HPDE6-E6E7 (cell line): ENCODE data around the gene STOM.
A peak's percentile ranks its signal among the peaks of the same experiment; 100 is the strongest.

Experiments used
- DNase-seq: peaks from one replicate; pipeline ENCODE4 v3.0.0; 2011; ENCODE audit warnings: missing footprints; ENCODE audit errors: extremely low spot score

The STOM gene

DNA sequence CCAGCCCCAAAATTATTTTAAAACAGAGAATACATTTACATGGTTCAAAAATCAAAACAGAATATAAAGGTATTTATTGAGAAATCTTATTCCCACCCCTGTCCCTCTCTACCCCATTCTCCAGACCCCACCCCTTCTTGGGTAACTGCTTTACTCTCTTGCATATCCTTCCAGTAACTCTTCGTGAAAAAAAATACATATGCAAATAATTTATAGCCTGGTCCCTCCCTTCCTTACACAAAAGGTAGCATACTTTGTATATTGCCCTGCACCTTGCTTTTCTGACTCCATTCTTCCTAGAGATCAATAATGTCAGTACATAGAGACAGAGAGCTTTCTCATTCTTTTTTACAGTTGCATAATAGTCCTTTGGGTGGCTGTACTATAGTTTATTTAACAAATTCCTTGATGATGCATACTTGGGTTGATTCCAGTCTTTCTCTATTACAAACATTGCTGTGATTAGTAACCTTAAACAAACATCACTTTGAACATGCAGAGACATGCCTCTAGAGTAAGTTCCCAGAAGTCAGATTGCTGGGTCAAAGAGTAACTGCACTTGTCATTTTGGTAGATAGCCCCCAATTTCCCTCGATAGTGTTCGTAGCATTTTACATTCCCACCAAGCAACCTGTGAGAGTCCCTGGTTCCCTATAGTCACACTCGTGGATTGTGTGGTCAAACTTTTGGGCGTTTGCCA lies 47.9 kb downstream of the STOM start:
- peak; percentile 76 for DNase-seq

DNA sequence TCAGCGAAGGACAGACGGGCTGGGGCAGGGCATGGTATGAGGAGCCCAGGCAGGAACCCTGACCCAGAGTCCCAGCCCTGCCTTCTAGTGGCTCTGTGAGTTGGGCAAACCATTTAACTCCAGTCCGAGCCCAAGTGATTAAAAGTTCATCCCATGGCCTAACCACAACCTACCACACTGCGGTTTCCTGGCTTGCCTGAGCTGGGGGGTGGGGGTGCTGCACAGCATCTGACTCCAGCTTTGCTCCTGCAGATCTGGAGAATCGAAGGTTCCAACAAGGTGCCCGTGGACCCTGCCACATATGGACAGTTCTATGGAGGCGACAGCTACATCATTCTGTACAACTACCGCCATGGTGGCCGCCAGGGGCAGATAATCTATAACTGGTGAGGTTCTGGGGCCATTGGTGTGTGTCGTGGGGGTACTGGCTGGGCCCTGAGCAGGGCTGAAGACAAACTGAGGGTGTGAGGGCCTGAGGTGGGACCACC lies 49.0 kb downstream of the STOM start:
- no peak for DNase-seq

DNA sequence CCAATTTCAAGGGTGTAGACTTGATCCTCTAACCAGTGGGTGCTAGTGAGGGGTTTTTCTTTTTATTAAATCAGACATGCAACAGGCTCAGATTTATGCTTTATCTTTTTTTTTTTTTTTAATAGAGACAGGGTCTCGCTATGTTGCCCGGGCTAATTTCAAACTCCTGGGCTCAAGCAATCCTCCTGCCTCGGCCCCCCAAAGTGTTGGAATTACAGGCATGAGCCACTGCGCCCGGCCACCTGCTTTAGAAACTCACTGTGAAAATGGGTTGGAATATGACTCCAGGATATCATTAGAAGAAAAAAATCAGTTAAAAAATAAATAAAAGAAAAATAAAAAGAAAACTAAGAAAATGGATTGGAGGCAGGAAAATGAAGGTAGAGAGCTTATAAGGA lies 50.7 kb downstream of the STOM start:
- DNase-seq = no peak

DNA sequence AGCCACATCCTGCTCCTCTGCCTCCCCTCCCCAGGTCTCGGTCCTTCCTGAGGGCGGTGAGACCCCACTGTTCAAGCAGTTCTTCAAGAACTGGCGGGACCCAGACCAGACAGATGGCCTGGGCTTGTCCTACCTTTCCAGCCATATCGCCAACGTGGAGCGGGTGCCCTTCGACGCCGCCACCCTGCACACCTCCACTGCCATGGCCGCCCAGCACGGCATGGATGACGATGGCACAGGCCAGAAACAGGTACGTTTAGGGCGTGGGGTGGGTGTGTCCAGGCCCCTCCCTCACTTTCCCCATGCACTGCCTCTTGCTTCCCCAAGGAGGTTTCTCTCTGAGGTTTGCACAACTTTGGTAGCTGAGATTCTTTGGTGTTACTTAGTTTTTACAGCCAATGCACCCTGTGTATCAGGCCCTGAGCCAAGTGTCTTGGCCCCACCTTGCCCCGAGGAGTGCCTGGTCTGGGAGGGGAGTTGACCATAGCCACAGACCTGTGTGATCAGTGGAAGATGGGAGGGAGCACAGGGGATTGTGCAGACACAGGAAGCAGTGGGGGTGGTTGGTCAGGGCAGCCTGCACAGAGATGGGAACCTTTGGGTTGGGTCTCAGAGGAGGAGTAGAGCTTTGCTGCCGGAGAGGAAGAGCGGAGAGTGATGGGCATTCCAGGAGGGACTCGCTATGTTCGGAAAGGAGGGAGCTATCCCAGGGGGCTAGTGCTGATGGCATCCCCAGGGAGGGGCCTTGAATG lies 51.2 kb downstream of the STOM start:
- DNase-seq = no peak

DNA sequence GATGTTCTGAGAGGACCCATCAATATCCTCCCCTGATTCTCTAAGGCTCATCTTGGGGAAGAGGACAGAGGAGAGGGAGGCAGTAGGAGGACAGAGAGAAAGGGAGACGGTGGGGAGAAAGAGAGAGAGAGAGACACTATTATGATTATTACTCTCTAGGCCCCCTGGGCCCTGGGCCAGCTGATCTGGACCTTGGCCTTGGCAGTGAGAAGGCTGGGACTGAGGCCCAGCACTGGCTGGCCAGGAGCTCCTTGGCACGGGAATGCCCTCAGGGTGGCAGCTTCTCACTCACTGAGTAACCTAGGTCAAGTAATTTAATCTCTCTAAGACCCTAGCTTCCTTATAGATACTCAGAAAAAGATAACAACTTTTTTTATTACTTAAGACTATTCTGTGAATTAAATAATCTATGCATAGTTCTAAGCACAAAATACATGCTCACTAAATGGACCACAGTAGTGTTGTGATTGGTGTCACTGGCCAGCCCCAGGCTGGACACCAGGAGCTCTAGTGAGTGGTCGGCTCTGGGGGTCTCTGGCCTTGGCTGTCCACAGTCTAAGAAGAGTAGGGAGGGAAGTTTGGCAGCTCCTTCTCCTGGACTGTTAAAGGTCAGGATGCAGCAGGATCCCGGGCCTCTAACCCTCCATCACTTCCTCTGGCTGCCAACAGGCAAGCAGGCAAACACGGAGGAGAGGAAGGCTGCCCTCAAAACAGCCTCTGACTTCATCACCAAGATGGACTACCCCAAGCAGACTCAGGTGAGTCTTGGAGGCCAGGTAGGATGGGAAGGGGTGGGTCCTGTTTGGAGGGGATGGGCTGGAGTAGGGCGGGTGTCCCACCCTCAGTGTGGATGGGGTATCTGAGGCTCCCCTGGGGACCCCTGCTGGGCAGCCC lies 52.1 kb downstream of the STOM start:
- DNase-seq = no peak

DNA sequence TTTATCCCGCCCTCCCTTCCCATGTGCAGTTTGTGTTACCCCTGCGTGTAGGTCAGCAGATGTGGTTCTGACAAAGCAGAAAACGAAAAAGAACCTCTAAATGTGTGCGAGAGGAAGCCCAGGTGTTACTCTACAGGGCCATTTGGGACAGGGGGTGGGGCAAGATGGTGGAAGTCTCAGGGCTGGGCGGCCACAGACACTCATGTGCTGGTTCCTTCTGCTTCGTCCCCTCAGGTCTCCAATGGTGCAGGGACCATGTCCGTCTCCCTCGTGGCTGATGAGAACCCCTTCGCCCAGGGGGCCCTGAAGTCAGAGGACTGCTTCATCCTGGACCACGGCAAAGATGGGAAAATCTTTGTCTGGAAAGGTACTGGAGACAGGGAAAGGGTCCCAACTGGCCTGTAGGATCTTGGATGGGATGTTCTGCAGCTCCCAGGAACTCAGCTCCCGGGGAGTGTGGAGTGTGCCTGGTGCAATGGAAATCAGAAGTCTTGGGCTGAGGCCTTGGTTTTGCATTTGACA lies 53.1 kb downstream of the STOM start:
- DNase-seq = no peak

DNA sequence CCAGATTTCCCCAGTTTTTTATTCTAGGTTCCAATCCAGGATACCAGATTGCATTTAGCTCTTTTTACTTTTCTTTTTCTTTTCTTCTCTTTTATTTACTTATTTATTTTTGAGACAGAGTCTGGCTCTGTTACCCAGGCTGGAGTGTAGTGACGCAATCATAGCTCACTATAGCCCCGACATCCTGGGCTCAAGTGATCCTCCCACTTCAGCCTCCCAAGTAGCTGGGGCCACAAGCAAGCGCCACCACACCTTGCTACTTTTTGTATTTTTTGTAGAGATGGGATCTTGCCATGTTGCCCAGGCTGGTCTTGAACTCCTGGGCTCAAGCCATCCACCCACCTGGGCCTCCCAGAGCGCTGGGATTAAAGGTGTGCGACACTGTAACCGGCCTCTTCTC lies 53.7 kb downstream of the STOM start:
- no peak for DNase-seq

DNA sequence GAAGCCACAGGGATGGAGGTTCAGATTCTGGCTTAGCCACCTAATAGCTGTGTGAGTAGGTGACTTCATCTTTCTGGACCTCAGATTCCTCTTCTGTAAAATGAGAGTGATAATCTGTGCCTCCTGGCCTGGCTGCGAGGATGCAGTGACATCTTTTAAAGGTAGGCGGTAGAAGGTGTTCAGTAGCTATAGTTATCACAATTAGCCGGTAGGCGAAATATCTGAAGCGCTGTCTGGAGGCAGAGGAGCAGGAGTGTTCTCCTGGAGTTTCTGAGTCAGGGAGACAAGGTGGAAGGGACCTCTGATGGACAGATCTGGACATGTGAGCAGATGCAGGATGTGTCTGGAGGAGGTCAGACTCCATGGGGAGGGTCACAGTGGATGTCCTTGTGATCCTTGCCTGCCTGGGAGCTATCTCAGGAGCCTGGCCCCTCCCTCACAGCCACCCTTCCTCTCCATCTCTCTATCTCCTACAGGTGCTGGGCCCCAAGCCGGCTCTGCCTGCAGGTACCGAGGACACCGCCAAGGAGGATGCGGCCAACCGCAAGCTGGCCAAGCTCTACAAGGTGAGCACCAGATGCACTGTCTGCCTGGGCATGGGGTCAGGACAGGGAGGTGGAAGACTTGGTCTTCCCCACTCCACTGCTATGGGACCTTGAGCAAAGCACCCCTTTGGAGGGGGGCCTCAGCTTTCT lies 56.4 kb downstream of the STOM start:
- no peak for DNase-seq

DNA sequence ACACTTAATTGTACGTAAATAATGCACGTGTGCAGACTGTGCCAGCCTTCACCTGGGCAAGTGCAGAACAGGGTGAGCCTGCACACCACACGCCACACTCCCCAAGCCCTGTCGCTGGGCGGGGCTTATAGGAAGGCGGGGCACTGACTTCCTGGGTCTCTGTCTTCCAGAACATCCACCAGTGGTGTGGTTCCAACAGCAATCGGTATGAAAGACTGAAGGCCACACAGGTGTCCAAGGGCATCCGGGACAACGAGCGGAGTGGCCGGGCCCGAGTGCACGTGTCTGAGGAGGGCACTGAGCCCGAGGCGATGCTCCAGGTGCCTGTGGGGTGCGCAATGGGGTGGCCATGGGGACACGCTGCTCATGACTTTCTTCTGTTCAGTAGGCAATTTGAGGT lies 57.9 kb downstream of the STOM start:
- DNase-seq = no peak

DNA sequence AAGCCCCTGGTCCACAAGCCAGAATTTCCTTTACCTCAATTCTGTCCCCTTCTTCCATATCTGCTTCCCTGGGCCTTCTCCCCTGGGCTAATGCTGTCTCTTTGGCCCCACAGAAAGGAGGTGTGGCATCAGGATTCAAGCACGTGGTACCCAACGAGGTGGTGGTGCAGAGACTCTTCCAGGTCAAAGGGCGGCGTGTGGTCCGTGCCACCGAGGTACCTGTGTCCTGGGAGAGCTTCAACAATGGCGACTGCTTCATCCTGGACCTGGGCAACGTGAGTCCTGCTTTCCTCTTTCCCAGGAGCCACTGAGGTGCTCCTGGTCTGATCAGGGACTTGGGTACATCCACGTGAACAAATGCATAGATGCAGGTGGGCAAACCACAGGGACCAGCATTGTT lies 59.5 kb downstream of the STOM start:
- no peak for DNase-seq

DNA sequence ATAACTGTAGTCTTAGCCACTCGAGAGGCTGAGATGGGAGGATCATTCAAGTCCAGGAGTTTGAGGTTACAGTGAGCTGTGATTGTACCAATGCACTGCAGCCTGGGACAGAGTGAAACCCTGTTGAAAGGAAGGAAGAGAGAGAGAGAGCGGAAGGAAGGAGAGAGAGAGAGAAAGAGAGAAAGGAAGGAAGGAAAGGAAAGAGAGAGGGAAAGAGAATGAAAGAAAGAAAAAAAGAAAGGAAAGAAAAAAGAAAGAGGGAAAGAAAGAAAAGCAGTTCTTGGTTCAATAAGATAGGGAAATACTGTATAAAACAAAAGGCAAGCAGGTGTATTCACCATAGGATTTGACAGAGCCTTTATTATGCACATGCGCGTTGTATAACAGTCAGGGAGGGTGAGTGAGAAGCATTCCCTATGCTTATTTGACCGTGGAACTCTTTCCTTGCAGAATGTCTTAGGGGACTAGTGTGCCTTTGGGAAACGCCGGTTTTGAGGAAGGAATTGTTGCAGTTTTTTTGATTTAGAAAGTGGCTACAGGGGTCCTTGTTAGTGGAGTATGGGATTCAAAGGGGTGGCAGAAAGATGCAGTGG lies 60.1 kb downstream of the STOM start:
- DNase-seq = no peak

DNA sequence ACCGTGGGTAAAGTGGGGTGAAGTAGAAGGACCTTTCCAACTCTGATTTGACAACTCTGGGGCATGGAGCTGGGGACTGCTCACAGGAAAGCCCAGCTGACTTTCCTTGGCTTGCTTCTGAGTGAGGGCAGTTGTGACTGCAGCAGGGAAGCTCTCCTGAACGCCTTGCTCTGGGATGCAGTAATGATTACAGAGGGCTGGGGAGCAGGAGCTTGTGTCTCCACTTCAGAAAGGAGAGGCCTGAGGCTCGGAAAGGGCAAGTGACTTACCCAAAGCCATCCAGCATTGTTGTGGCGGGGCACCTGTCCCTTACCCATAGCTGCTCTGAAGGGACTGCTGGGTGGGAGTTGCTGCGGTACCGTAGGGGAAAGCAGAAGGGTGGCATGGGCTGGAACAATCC lies 60.9 kb downstream of the STOM start:
- DNase-seq = no peak

DNA sequence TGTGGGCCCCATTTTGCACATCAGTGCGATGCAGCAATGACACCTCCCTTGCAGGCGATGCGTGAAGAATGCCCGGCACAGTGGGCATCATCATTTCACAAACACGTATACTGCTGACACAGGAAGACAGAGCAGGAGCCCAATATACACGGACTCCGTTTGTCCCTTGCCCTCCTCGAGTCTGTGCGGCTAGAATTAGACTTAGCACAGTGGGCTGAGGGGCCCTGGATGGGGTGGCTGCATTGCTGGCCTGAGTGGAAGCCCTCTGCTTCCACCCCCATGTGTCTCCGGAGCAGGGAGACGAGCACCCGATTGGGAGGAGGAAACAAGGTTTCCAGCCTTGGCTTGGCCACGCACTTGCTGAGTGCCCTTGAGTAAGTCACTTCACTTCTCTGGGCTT lies 61.3 kb downstream of the STOM start:
- no peak for DNase-seq

DNA sequence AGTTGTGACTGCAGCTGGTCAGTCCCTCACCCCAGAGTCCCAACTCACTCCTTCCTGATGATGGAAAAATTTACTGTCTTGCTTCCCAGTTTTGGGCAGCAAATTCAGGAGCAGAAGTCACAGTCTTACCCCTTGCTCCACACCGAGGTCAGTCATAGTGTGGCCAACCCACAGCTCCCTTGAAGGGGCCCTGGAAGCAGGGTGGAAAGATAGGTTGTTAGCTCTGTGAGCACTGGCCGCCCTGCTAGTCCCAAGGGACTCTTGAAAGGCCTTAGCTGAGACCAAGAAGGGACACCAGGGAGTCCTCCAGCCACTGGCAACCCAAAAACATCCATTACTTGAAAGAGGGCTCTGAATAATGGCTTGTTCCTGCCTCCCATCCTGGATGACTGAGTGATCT lies 62.1 kb downstream of the STOM start:
- DNase-seq = no peak

DNA sequence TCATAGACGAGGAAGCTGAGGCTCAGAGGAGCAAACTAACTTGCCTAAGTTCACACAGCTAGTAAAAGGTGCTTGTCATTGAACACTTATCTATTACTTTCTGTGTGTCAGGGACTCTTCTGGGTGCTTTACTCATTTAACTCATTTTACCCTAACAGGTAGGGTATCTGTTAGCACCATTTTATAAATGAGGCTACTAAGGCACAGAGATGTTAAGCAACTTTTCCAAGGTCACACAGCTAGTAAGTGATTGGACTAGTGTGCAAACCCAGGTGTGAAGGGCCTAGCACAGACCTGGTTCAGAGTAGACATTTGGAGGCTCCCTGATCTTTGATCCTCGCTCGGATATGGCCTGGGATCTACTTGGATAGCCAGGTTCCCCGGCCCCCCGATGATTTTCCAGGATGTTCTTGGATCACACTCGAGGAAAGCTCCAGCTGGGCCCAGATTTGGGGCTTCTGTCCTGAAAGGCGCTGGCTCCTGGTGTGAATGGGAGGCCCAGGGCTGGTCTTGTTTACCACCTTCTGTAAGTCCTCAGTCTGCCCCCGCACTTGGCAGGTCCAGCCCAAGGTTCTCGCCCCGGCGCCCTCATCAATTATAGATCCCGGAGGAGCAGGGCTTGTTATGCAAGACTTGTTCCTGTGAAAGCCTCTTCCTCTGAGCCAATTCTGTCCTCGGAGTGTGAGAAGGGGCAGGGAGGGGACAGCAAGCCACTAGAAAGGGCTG lies 64.6 kb downstream of the STOM start:
- DNase-seq = no peak

DNA sequence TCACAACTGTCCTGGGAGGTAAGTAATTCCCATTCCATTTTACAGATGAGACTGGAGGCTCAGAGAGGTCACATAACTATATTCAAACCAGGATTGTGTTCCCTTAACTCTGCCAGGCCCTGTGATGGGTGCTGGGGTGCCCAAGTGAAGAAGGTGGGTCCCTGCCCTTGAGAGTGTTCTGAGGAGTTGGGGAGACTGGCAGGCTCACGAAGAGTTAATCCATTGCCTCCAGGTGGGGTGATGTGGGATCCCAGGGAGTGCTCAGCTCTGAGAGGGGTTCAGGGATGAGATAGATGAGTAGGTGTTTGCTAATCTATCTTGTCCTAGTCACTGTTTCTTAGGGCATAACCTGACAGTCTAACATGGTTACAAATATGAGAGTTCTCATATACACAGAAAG lies 65.3 kb downstream of the STOM start:
- no peak for DNase-seq

DNA sequence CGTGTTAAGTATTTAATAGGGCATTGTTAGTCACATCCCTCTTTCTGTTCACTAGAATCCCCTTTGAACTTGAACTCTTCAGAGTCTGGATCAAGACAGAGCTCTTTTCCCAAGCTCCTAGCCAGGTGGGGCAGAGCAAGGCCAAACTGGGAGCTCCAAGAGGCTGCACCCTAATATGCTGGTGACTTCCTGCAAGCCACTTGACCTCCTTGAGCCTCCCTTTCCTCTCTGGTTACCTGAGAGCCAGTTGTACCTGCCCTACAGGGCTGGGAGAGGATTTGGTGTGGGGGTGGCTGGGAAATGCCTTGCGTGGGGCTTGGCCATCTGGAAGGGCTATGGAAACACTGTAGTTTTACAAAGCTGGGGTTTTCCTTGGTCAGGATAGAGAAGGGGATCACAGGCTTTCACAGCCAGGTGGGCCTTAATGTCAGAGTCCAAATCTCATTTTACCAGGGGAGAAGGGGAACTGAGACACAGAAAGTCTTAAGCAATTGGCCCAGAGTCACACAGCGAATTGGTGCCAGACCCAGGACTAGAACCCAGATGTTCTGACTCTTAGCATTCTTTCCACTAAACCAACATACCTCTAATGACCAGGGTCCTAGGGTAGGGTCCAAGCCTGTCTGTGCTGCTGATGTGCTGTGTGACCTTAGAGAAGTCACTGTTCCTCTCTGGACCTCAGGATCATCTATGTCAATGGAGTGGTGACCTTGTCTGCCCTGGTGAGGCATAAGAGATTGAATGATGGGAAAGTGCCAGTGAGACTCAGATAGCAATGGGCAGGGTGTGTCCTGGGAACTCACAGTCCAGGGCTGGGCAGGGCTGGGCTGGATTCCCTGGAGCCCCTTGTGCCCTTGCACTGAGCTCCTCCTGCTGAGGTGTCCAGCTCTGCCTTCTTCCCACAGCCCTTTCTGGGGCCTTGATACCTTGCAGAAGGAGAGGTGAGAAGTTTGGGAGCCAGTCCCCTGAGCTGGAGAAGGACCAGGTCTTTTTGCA lies 66.3 kb downstream of the STOM start:
- no peak for DNase-seq

DNA sequence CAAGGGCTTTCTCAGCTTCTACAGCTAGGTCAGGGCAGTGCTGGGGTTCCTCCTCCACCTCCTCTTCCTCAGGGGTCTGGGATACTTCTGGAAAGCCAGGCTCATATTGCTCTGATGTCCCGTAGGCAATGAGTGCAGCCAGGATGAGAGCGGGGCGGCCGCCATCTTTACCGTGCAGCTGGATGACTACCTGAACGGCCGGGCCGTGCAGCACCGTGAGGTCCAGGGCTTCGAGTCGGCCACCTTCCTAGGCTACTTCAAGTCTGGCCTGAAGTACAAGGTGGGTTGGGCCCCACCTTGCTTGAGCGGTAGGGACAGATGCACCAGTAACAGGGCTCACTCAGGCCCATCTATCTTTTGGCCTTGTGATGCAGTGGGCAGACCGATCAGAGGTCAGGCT lies 67.3 kb downstream of the STOM start:
- DNase-seq = no peak

DNA sequence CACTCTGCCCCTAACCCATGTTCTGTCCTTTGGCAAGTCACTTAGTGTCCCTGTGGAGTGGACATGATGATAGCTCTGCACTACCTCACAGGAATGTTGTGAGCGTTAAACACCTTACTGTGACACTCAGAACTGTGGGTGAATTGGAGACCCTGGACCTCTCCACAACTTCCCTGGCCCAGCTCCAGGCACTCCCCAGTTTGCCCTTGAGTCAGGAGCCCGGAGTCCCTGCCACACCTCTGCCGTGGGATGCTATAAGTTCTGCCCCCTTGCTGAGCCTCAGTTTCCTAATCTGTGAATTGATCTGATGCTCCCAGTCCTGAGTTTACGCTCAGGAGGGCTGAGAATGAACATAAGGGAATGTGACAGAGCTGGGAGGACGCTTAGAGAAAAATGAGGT lies 67.7 kb downstream of the STOM start:
- DNase-seq = no peak
